Measurements from ENCODE around the gene FNBP1L.

The FNBP1L gene

GRCh38 chr1:93595743-93596142 lies 147.8 kb downstream of the FNBP1L start:
- no peak for DNase-seq

- no peak for DNase-seq
These were observed 148.6 kb downstream of the FNBP1L start for GRCh38 chr1:93596329-93597089.

- DNase-seq, result no peak
These were observed 149.8 kb downstream of the FNBP1L start for GRCh38 chr1:93597709-93598108.

- DNase-seq, result no peak
These were observed 150.5 kb downstream of the FNBP1L start for GRCh38 chr1:93598396-93598795.

- DNase-seq, result no peak
These were observed 151.0 kb downstream of the FNBP1L start for GRCh38 chr1:93598861-93599439.

- DNase-seq, result no peak
These were observed 151.6 kb downstream of the FNBP1L start for GRCh38 chr1:93599479-93599878.

- no peak for DNase-seq
These were observed 152.7 kb downstream of the FNBP1L start for GRCh38 chr1:93600663-93601062.

GRCh38 chr1:93601686-93602085 lies 153.8 kb downstream of the FNBP1L start:
- DNase-seq, result no peak

- DNase-seq, result no peak
These were observed 154.2 kb downstream of the FNBP1L start for GRCh38 chr1:93602101-93602500.

- no peak for DNase-seq
These were observed 155.2 kb downstream of the FNBP1L start for GRCh38 chr1:93603106-93603505.

- no peak for DNase-seq
These were observed 155.7 kb downstream of the FNBP1L start for GRCh38 chr1:93603601-93604000.

Data from activated effector memory CD4-positive, alpha-beta T cell treated with Interleukin-2 at 50 U/mL for 16 hours (primary cell).